Smooth muscle cell of the umbilical artery (primary cell): ENCODE data around the gene IRS1. TPM values are rescaled to one million over a fixed set of nuclear protein-coding genes. Genes with fewer than 3 reads are reported as not detected.

Experiments
- total RNA-seq: library from RNA; depleted of rRNA; stranded (reverse); fragments of >200 nt; gene quantifications from 2 replicates; pipeline ENCODE4 v1.2.3, GENCODE V29; 2014

IRS1 gene, protein sequence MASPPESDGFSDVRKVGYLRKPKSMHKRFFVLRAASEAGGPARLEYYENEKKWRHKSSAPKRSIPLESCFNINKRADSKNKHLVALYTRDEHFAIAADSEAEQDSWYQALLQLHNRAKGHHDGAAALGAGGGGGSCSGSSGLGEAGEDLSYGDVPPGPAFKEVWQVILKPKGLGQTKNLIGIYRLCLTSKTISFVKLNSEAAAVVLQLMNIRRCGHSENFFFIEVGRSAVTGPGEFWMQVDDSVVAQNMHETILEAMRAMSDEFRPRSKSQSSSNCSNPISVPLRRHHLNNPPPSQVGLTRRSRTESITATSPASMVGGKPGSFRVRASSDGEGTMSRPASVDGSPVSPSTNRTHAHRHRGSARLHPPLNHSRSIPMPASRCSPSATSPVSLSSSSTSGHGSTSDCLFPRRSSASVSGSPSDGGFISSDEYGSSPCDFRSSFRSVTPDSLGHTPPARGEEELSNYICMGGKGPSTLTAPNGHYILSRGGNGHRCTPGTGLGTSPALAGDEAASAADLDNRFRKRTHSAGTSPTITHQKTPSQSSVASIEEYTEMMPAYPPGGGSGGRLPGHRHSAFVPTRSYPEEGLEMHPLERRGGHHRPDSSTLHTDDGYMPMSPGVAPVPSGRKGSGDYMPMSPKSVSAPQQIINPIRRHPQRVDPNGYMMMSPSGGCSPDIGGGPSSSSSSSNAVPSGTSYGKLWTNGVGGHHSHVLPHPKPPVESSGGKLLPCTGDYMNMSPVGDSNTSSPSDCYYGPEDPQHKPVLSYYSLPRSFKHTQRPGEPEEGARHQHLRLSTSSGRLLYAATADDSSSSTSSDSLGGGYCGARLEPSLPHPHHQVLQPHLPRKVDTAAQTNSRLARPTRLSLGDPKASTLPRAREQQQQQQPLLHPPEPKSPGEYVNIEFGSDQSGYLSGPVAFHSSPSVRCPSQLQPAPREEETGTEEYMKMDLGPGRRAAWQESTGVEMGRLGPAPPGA (N-terminal part only)
- total RNA-seq = 10.4 and 26.7 TPM in 2 replicates

DNA sequence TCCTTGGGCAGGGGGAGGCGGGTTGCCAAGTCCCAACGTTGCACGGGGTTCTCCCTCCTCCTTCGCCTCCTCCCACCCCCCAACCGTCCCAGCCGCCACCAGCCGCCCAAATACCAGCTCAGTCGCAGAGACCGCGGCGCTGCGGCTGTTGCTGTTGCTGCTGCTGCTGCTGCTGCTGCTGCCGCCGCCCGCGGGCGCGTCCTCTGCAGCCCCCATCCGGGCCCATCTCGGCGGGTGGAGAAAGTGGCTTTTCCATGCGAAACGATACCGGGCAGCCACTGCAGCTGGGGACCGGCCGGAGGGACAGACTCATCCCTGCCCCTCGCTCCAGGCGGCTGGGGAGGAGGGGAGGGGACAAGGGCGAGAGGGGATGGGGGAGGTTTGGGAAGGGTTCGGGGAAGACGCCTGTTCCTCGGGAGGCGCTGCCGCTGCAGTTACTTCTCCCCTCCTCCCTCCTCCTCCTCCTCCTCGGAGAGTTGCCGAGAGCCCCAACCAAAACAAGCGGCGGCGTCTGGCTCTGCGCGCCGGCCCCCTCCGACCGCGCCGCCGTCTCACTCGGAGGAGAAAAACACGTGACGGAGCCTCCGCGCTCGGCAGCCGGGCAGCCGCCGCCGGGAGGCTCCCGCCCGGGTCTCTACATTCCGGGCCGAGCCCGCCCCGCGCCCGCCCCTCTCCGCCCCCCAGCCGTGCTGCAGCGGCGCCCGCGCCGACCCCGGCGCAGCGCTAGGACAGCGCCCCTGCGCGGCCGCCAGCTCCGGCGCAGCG lies at the start of gene IRS1:
Gene IRS1, minus strand, starts transcription at position 610 of the 765 bp plus-strand sequence. CDS start 1,082 bp downstream, outside the sequence.

DNA sequence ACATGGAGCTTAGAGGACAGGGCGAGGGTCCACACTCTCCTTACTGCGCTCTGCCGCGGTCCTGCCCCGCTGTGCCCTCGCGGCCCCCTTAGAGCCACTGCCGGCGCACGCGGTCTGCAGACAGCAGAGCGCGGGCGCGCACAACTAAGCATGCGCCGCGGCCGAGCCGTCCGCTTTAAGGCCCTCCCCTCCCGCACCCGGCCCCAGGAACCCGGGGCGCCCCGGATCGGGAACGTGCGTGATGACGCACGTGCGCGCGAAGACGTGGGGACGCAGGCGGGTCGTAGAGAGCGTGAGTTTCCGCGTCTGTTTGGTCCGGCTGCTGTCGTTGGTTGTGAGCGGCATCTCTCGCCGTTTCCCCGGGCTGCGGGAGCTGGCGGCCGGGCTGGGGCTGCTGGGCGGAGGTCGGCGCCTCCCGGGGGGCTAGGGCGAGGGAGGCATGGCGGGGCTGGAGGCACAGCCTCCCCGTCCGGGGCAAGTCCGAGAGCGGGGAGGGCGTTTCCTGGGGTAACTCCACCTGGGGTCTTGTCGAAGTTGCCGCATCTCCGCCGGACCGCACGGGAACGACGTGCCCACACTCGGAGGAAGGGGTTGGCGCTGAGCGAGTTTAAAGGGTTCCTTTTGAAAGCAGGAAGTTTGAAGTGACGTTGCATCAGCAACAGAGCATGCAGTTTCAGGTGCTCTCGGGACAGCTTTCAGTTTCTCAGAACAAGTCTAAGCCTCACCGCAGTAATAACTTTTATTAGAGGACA lies 36.4 kb upstream of the IRS1 start, which contains the start of gene RHBDD1:
Gene RHBDD1, plus strand, starts transcription at position 259 of the 752 bp plus-strand sequence. CDS start 28,640 bp downstream, outside the sequence.

Other genes with a start within 250 kb of the IRS1 start
- 23.8 and 44.6 TPM in 2 replicates for gene RHBDD1, start 36.2 kb upstream of the IRS1 start, total RNA-seq